K562 (cell line): Measurements from ENCODE around the gene BSCL2. TPM values are rescaled to one million over a fixed set of nuclear protein-coding genes. Genes with fewer than 3 reads are reported as not detected.

Source experiments
- ATAC-seq: fragments of 200-7000 bp; cut with Tn5 transposase; 3 replicates; pipeline ENCODE4 v1.9.1; 2020; ENCODE audit warnings: moderate library complexity
- BruUV-seq: library from RNA; stranded (reverse); fragments of 400-500 nt; replicated peaks from 2 replicates; lab custom pipeline; 2021; lab: Mats Ljungman, UMichigan
- CTCF ChIA-PET: fragments of 300-600 bp; formaldehyde crosslinking; extraction: SDS; loops from one replicate; lab custom pipeline; 2021; ENCODE audit warnings: low intra/inter-chr PET ratio; lab: Yijun Ruan, JAX
- POLR2A ChIA-PET: fragments of 300-600, 350-650 bp; sonication (Branson Sonifier 250); formaldehyde crosslinking; extraction: SDS; loops from one replicate; lab custom pipeline; 2021; ENCODE audit warnings: antibody characterized with exemption, inconsistent platforms; lab: Yijun Ruan, JAX
- DNase-seq, 4 experiments: peaks; one replicate each; pipeline versions ENCODE4 v3.0.0 to v3.0.0-alpha.2; 2011 to 2018; ENCODE audit warnings: low spot score in 3 of 4, mixed read lengths in 3 of 4; ENCODE audit errors: extremely low read depth in 1 of 4
- FAIRE-seq: peaks from 2 replicates; lab custom pipeline; 2011; peaks lifted over from hg19 to GRCh38; lab: Jason Lieb, UNC
- H2AFZ ChIP-seq: 2 replicates; pipeline ENCODE4 v1.6.0; 2011; ENCODE audit warnings: low read depth, low read length, control low read depth, inconsistent platforms
- H3K27ac ChIP-seq: fragments of 200-600 bp; 3 replicates; pipeline ENCODE4 v1.8.0; 2011; ENCODE audit warnings: low read depth, mild to moderate bottlenecking, control low read depth, inconsistent platforms, low read length, moderate library complexity, mixed read lengths; ENCODE audit errors: extremely low read depth
- H3K27me3 ChIP-seq, 2 experiments: fragments of 300-600 bp in 1 of 2; 2 replicates in 1 of 2; 3 replicates in 1 of 2; pipeline versions ENCODE4 v1.6.0 to v1.8.0; 2011; ENCODE audit warnings: inconsistent platforms in 2 of 2, low read length in 2 of 2, mild to moderate bottlenecking in 1 of 2, mixed read lengths in 1 of 2, moderate library complexity in 1 of 2; ENCODE audit not compliant: control insufficient read depth in 2 of 2, insufficient read depth in 2 of 2
- H3K36me3 ChIP-seq: fragments of 300-600 bp; 3 replicates; pipeline ENCODE4 v1.8.0; 2011; ENCODE audit warnings: mild to moderate bottlenecking, low read length, inconsistent platforms; ENCODE audit not compliant: control insufficient read depth, insufficient read depth
- H3K4me1 ChIP-seq, 2 experiments: fragments of 200-600 bp in 1 of 2; replicated peaks in 1 of 2; 2 replicates in 1 of 2; 3 replicates in 1 of 2; pipeline versions ENCODE4 v1.5.1 to v1.8.0; 2011; ENCODE audit warnings: inconsistent platforms in 2 of 2, low read length in 2 of 2, mild to moderate bottlenecking in 1 of 2, mixed read lengths in 1 of 2, moderate library complexity in 1 of 2; ENCODE audit not compliant: control insufficient read depth in 2 of 2, insufficient read depth in 2 of 2
- H3K4me2 ChIP-seq: 2 replicates; pipeline ENCODE4 v1.6.1; 2011; ENCODE audit warnings: low read length, control low read depth, inconsistent platforms, mixed read lengths; ENCODE audit not compliant: insufficient read depth
- H3K4me3 ChIP-seq: fragments of 200-600 bp; sonication (generic), shearing (Covaris generic); 2 replicates; pipeline ENCODE4 v1.5.1; 2016; ENCODE audit warnings: control low read depth, inconsistent platforms
- H3K79me2 ChIP-seq: fragments of 200-600 bp; 3 replicates; pipeline ENCODE4 v1.8.0; 2011; ENCODE audit warnings: low read length, inconsistent platforms; ENCODE audit not compliant: control insufficient read depth, insufficient read depth
- H3K9ac ChIP-seq, 2 experiments: 2 replicates each; pipeline versions ENCODE4 v1.6.0 to v1.6.1; 2011; ENCODE audit warnings: low read depth in 2 of 2, low read length in 2 of 2, control low read depth in 1 of 2, inconsistent platforms in 1 of 2, mild to moderate bottlenecking in 1 of 2, mixed read lengths in 1 of 2; ENCODE audit not compliant: insufficient read depth in 1 of 2
- H3K9me1 ChIP-seq: one replicate; pipeline ENCODE4 v1.6.0; 2011; ENCODE audit warnings: inconsistent platforms, mild to moderate bottlenecking, low read length, moderate library complexity; ENCODE audit not compliant: control insufficient read depth, insufficient read depth
- H3K9me3 ChIP-seq: replicated peaks from 2 replicates; pipeline ENCODE4 v1.5.1; 2011; ENCODE audit warnings: low read depth, low read length, inconsistent platforms; ENCODE audit not compliant: control insufficient read depth, insufficient read depth
- H4K20me1 ChIP-seq: replicated peaks from 2 replicates; pipeline ENCODE4 v1.6.1; 2011; ENCODE audit warnings: low read length, inconsistent platforms, mixed read lengths; ENCODE audit not compliant: control insufficient read depth, insufficient read depth
- ARID1B ChIP-seq: fragments of 450-650 bp; IDR thresholded peaks from 2 replicates; pipeline ENCODE4 v1.6.1; 2016; ENCODE audit warnings: antibody characterized with exemption, mild to moderate bottlenecking, inconsistent platforms
- BHLHE40 ChIP-seq: IDR thresholded peaks from 2 replicates; pipeline ENCODE4 v1.6.1; 2011; ENCODE audit warnings: low read length, improper control_type of control experiment
- CBX3 ChIP-seq, 2 experiments: IDR thresholded peaks; 1 replicate in 1 of 2; 2 replicates in 1 of 2; pipeline ENCODE4 v1.6.1; 2012; ENCODE audit warnings: inconsistent platforms in 2 of 2, low read length in 2 of 2, borderline replicate concordance in 1 of 2, control low read depth in 1 of 2
- DEAF1 ChIP-seq: fragments of 450-650 bp; formaldehyde crosslinking; IDR thresholded peaks from 2 replicates; pipeline ENCODE4 v1.4.0; 2020; ENCODE audit warnings: mild to moderate bottlenecking, moderate library complexity
- ELF2 ChIP-seq: fragments of 250-450 bp; sonication (Bioruptor Pico); IDR thresholded peaks from 2 replicates; pipeline ENCODE4 v1.5.0; 2021; ENCODE audit warnings: mild to moderate bottlenecking
- HDGF ChIP-seq: fragments of 450-650 bp; IDR thresholded peaks from 2 replicates; pipeline ENCODE4 v1.6.1; 2016
- NUFIP1 ChIP-seq: fragments of 450-650 bp; IDR thresholded peaks from 2 replicates; pipeline ENCODE4 v1.6.1; 2018; ENCODE audit not compliant: partially characterized antibody
- POLR2A ChIP-seq: fragments of 450-650 bp; conservative IDR thresholded peaks from 2 replicates; pipeline ENCODE4 v1.6.1; 2016
- POLR3G ChIP-seq: IDR thresholded peaks from 2 replicates; pipeline ENCODE4 v1.6.1; 2011; ENCODE audit not compliant: insufficient read length, insufficient replicate concordance; ENCODE audit errors: extremely low read depth
- RFX5 ChIP-seq: IDR thresholded peaks from 2 replicates; pipeline ENCODE4 v1.6.1; 2011; ENCODE audit warnings: low read depth, mild to moderate bottlenecking, improper control_type of control experiment, low read length
- SETDB1 ChIP-seq: IDR thresholded peaks from one replicate; pipeline ENCODE4 v1.6.1; 2012; ENCODE audit warnings: low read length, control low read depth, inconsistent platforms
- SRF ChIP-seq, 2 experiments: fragments of 250-450, 450-650 bp in 1 of 2; sonication (Bioruptor Pico) in 1 of 2; sonication (generic) in 1 of 2; formaldehyde crosslinking; IDR thresholded peaks; 2 replicates each; pipeline versions ENCODE4 v1.5.0 to v1.5.1; 2020 to 2022; ENCODE audit warnings: mild to moderate bottlenecking in 1 of 2, missing genetic modification reagents in 1 of 2
- TCF3 ChIP-seq: sonication (generic); formaldehyde crosslinking; IDR thresholded peaks from 2 replicates; pipeline ENCODE4 v1.4.0; 2020; ENCODE audit warnings: mild to moderate bottlenecking, missing genetic modification reagents
- XRCC5 ChIP-seq: fragments of 200-400 bp; formaldehyde crosslinking; IDR thresholded peaks from 2 replicates; pipeline ENCODE4 v1.6.1; 2017; ENCODE audit warnings: low read depth, mild to moderate bottlenecking, low read length
- ZNF143 ChIP-seq: sonication (generic); formaldehyde crosslinking; IDR thresholded peaks from 2 replicates; pipeline ENCODE4 v1.9.0; 2022; ENCODE audit warnings: mild to moderate bottlenecking, missing genetic modification reagents
- ZNF609 ChIP-seq: sonication (generic); formaldehyde crosslinking; IDR thresholded peaks from 2 replicates; pipeline ENCODE4 v1.8.1; 2023; ENCODE audit warnings: missing genetic modification reagents, mild to moderate bottlenecking, borderline replicate concordance
- WGBS: fragments of 100-300 bp; shearing (Covaris generic); methylation state at CpG from one replicate; pipeline ENCODE4 v1.1.6; 2016; ENCODE audit warnings: low coverage, mixed read lengths; ENCODE audit not compliant: insufficient coverage; ENCODE audit errors: missing lambda C conversion rate; 5-methylcytosine and 5-hydroxymethylcytosine counted together
- in situ Hi-C: fragments of 300-500 bp; cut with MboI; formaldehyde crosslinking; loops from 4 replicates; pipeline ENCODE4 v1.15.0; 2018; ENCODE audit warnings: inconsistent platforms, mixed read lengths
- intact Hi-C: fragments of 100-400 bp; cut with micrococcal nuclease; formaldehyde crosslinking; loops from 2 replicates; pipeline ENCODE4 v1.14.2; 2022
- polyA plus RNA-seq, 8 experiments: library from polyadenylated mRNA; depleted of rRNA in 4 of 8; stranded (reverse) in 5 of 8; unstranded in 3 of 8; fragments of >200 nt; fragmentation: Nextera tagmentation in 2 of 8; fragmentation: Illumina TruSeq in 1 of 8; extraction: Ambion mirVana in 2 of 8; extraction: Trizol in 1 of 8; gene quantifications; 2 replicates each; pipeline versions ENCODE4 v1.2.1 to v1.2.3, GENCODE V29; 2011 to 2014; ENCODE audit warnings: inconsistent platforms in 1 of 8, missing spikeins in 1 of 8
- total RNA-seq, 7 experiments: library from RNA; depleted of rRNA in 6 of 7; stranded (reverse); fragments of >200 nt in 6 of 7; fragmentation: Illumina TruSeq in 2 of 7; extraction: Trizol in 2 of 7; gene quantifications; 2 replicates each; pipeline versions ENCODE4 v1.2.1 to v1.2.3, GENCODE V29; 2011 to 2021; ENCODE audit warnings: low replicate concordance in 1 of 7

The BSCL2 gene
- total and polyA plus RNA-seq, 9 of the 15 experiments (the other 6 are each of a cell fraction or from before 2014, with no cell fraction given): 18.9 to 51.7 (median 35.2) TPM

- H3K4me1 ChIP-seq: peaks cover 12 to 38% of the 10 kb centered on the region in 2 experiments
- intact Hi-C loops (loop anchor here (1.0 to 2.0 kb wide), 3 partner anchors 19 to 47 kb away; partner anchors contain the start of genes C11orf98, CSKMT, EML3 and ROM1), in situ Hi-C loops (no loop called here)
- peak within 1 kb of the TSS; percentile 96 for H3K27ac ChIP-seq
- H3K79me2 ChIP-seq: peaks cover 66% of the 10 kb centered on the region
- under 1% methylated on average over 57 of the region's 73 CpGs for WGBS
- TSS peak; percentile 50 for BruUV-seq
- DNase-seq: peak; percentile 97 to 100 (median 98)
- POLR2A ChIA-PET: interaction anchor here (0.5 to 4.5 kb wide), 18 partner anchors 9 to 253 kb away, joined by 3 to 83 read pairs (median 4); partner anchors contain the start of genes B3GAT3, BSCL2, C11orf98 and CSKMT
- H3K9me3 ChIP-seq: no peaks in the 10 kb centered on the region
- peaks cover 20% of the 10 kb centered on the region for H4K20me1 ChIP-seq
- H3K27me3 ChIP-seq: no peaks in the 10 kb centered on the region
- peaks cover 69% of the 10 kb centered on the region for H3K36me3 ChIP-seq
- H3K4me3 ChIP-seq: peak within 1 kb of the TSS; percentile 97
- H3K9ac ChIP-seq: peak within 1 kb of the TSS; percentile 97 to 99
- peak; percentile 98 for ATAC-seq
- FAIRE-seq: peak; percentile 95
- H2AFZ ChIP-seq: peak within 1 kb of the TSS; percentile 62
- H3K9me1 ChIP-seq: no peaks in the 10 kb centered on the region
- peak within 1 kb of the TSS; percentile 99 for H3K4me2 ChIP-seq
- CTCF ChIA-PET: interaction anchor here (0.6 to 1.1 kb wide), 2 partner anchors 33 to 35 kb away, joined by 3 to 4 read pairs; partner anchors contain the start of gene ROM1
- TF ChIP-seq XRCC5 (0 out of 2 replicates have a peak, but pooled peaks have one; percentile 17), POLR2A (peak; percentile 94), SRF (CRISPR knock-in tag; IDR thresholded peaks at IDR 0.05) (no peak), RFX5 (no peak), HDGF (no peak), TCF3 (peak; percentile 20; the same call in 1 of the 2 replicates), SETDB1 (peak; percentile 72), ZNF609 (CRISPR knock-in tag) (peak; percentile 44; the same call in 1 of the 2 replicates), ZNF143 (CRISPR knock-in tag) (no peak), BHLHE40 (no peak), DEAF1 (CRISPR knock-in tag) (no peak), ELF2 (CRISPR knock-in tag) (0 out of 2 replicates have a peak, but pooled peaks have one; percentile 48), ARID1B (0 out of 2 replicates have a peak, but pooled peaks have one; percentile 18), POLR3G (no peak), NUFIP1 (no peak), CBX3 (IDR thresholded peaks at IDR 0.05; ENCODE audit: borderline replicate concordance in 1 of 2, low read length in 2 of 2) (no peak)
Observed at GRCh38 chr11:62645946-62646824, 61.0 kb downstream of the BSCL2 start, which contains the start of gene GANAB. Gene GANAB (minus strand): TSS chr11:62646613. CDS start chr11:62646599, 14 bp downstream.
